Parathyroid adenoma (tissue), 2 donors: ENCODE results near the gene CXCL10.

Source experiments
- H2AFZ ChIP-seq: fragments of 300-600 bp; sonication (generic); one replicate; pipeline ENCODE4 v1.7.0; 2017; ENCODE audit warnings: antibody characterized with exemption, mild to moderate bottlenecking
- H3K27ac ChIP-seq: fragments of 300-600 bp; sonication (generic); one replicate; pipeline ENCODE4 v1.7.0; 2017
- H3K27me3 ChIP-seq: fragments of 300-600 bp; sonication (generic); one replicate; pipeline ENCODE4 v1.7.0; 2017; ENCODE audit warnings: low read length; ENCODE audit not compliant: control insufficient read depth, insufficient read depth
- H3K36me3 ChIP-seq: fragments of 300-600 bp; sonication (generic); one replicate; pipeline ENCODE4 v1.7.0; 2017; ENCODE audit warnings: low read length; ENCODE audit not compliant: control insufficient read depth, insufficient read depth
- H3K4me1 ChIP-seq: fragments of 300-600 bp; sonication (generic); one replicate; pipeline ENCODE4 v1.7.0; 2017; ENCODE audit warnings: control low read depth
- H3K4me2 ChIP-seq: fragments of 300-600 bp; sonication (generic); one replicate; pipeline ENCODE4 v1.7.0; 2017; ENCODE audit warnings: low read length
- H3K4me3 ChIP-seq: fragments of 300-600 bp; sonication (generic); one replicate; pipeline ENCODE4 v1.7.0; 2017; ENCODE audit warnings: low read depth, low read length
- H3K79me2 ChIP-seq: fragments of 300-600 bp; sonication (generic); one replicate; pipeline ENCODE4 v1.7.0; 2017; ENCODE audit warnings: control low read depth
- H3K9ac ChIP-seq: fragments of 300-600 bp; sonication (generic); one replicate; pipeline ENCODE4 v1.7.0; 2017; ENCODE audit warnings: mild to moderate bottlenecking
- H3K9me3 ChIP-seq: fragments of 300-600 bp; sonication (generic); one replicate; pipeline ENCODE4 v1.7.0; 2017; ENCODE audit warnings: low read length; ENCODE audit not compliant: control insufficient read depth
- CTCF ChIP-seq: fragments of 300-600 bp; sonication (generic); IDR thresholded peaks from one replicate; pipeline ENCODE4 v1.7.0; 2017; ENCODE audit warnings: antibody characterized with exemption, mild to moderate bottlenecking
- donor health status: primary hyperparathyroidism.

The CXCL10 gene

GRCh38 chr4:76024065-76024464 is 768 bp upstream of the CXCL10 start:
- Histone ChIP-seq H3K79me2 (no peaks in the 10 kb centered on the region), H3K27me3 (no peaks in the 10 kb centered on the region), H3K36me3 (no peaks in the 10 kb centered on the region), H3K4me3 (no peak overlapping the region), H3K9me3 (no peaks in the 10 kb centered on the region), H3K9ac (no peak overlapping the region), H2AFZ (no peak overlapping the region), H3K4me1 (peaks cover 5% of the 10 kb centered on the region), H3K4me2 (no peak overlapping the region), H3K27ac (no peak overlapping the region)
- no peak for TF ChIP-seq CTCF

- H3K4me2 ChIP-seq: no peak overlapping the region
- H3K27me3 ChIP-seq: no peaks in the 10 kb centered on the region
- no peak overlapping the region for H3K27ac ChIP-seq
- no peak overlapping the region for H3K9ac ChIP-seq
- no peaks in the 10 kb centered on the region for H3K79me2 ChIP-seq
- H3K9me3 ChIP-seq: no peaks in the 10 kb centered on the region
- peak overlapping the region; percentile 11 for H3K4me3 ChIP-seq
- peaks cover 5% of the 10 kb centered on the region for H3K4me1 ChIP-seq
- H3K36me3 ChIP-seq: no peaks in the 10 kb centered on the region
- TF ChIP-seq CTCF: no peak
- H2AFZ ChIP-seq: no peak overlapping the region
Observed at GRCh38 chr4:76022677-76023076, 620 bp downstream of the CXCL10 start.

DNA sequence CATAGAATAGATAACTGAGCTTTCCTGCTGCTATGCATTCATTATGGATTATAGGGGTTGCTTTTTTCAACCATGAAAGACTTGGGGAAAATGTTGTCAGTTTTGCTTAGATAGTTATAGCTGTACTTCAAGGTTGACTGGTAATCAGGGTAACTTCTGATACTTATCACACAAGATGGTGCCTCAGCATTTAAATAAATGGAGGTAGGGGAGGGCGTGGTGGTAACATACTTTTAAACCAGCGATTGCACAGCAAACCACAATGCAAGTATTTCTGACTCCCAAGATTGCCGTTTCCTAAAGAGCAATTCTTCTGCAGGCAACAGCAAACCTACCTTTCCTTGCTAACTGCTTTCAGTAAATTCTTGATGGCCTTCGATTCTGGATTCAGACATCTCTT is 1.3 kb downstream of the CXCL10 start:
- peak overlapping the region; percentile 19 for H3K4me3 ChIP-seq
- TF ChIP-seq CTCF: no peak
- H3K27me3 ChIP-seq: no peaks in the 10 kb centered on the region
- H3K4me2 ChIP-seq: peak overlapping the region; percentile 26
- H2AFZ ChIP-seq: peak overlapping the region; percentile 18
- H3K36me3 ChIP-seq: no peaks in the 10 kb centered on the region
- H3K79me2 ChIP-seq: no peaks in the 10 kb centered on the region
- H3K27ac ChIP-seq: no peak overlapping the region
- peaks cover 5% of the 10 kb centered on the region for H3K4me1 ChIP-seq
- H3K9ac ChIP-seq: no peak overlapping the region
- H3K9me3 ChIP-seq: no peaks in the 10 kb centered on the region

GRCh38 chr4:76017056-76017686 is 6.1 kb downstream of the CXCL10 start:
- TF ChIP-seq CTCF: no peak
- Histone ChIP-seq H3K79me2 (no peaks in the 10 kb centered on the region), H3K4me3 (no peak overlapping the region), H3K27me3 (no peaks in the 10 kb centered on the region), H3K9ac (no peak overlapping the region), H3K4me2 (no peak overlapping the region), H2AFZ (no peak overlapping the region), H3K4me1 (peaks cover 5% of the 10 kb centered on the region), H3K9me3 (no peaks in the 10 kb centered on the region), H3K36me3 (no peaks in the 10 kb centered on the region), H3K27ac (no peak overlapping the region)

GRCh38 chr4:76016393-76016792 is 6.9 kb downstream of the CXCL10 start:
- H3K79me2 ChIP-seq: no peaks in the 10 kb centered on the region
- no peak for TF ChIP-seq CTCF
- no peaks in the 10 kb centered on the region for H3K4me1 ChIP-seq
- no peaks in the 10 kb centered on the region for H3K9me3 ChIP-seq
- no peaks in the 10 kb centered on the region for H3K27me3 ChIP-seq
- no peak overlapping the region for H2AFZ ChIP-seq
- H3K9ac ChIP-seq: no peak overlapping the region
- no peak overlapping the region for H3K27ac ChIP-seq
- no peak overlapping the region for H3K4me2 ChIP-seq
- no peak overlapping the region for H3K4me3 ChIP-seq
- no peaks in the 10 kb centered on the region for H3K36me3 ChIP-seq
